Caco-2 (cell line): ENCODE data around the gene LRRK1. TPM values are rescaled to one million over a fixed set of nuclear protein-coding genes. Genes with fewer than 3 reads are reported as not detected.

Experiments
- BruUV-seq: library from RNA; stranded (reverse); fragments of 400-500 nt; replicated peaks from 2 replicates; lab custom pipeline; 2021; lab: Mats Ljungman, UMichigan
- CTCF ChIA-PET: fragments of 300-600 bp; sonication (Branson Sonifier 250); formaldehyde crosslinking; loops from one replicate; lab custom pipeline; 2022; ENCODE audit warnings: antibody characterized with exemption; lab: Charles Lee
- POLR2A ChIA-PET: fragments of 300-600 bp; sonication (Branson Sonifier 250); formaldehyde crosslinking; loops from one replicate; lab custom pipeline; 2022; ENCODE audit warnings: antibody characterized with exemption; lab: Charles Lee
- DNase-seq, 2 experiments: peaks; one replicate each; pipeline versions ENCODE4 v3.0.0 to v3.0.0-alpha.2; 2020 to 2022
- H3K27me3 ChIP-seq: replicated peaks from 2 replicates; pipeline ENCODE4 v1.6.0; 2011; ENCODE audit warnings: low read length; ENCODE audit not compliant: control insufficient read depth, insufficient read depth
- H3K36me3 ChIP-seq: 2 replicates; pipeline ENCODE4 v1.5.1; 2011; ENCODE audit warnings: low read length; ENCODE audit not compliant: control insufficient read depth, insufficient read depth
- H3K4me1 ChIP-seq: fragments of 250-450 bp; sonication (Bioruptor Pico); 2 replicates; pipeline ENCODE4 v1.5.1; 2020; ENCODE audit warnings: mild to moderate bottlenecking
- H3K4me3 ChIP-seq: 2 replicates; pipeline ENCODE4 v1.5.1; 2011; ENCODE audit warnings: low read depth, mild to moderate bottlenecking, control low read depth, low read length
- H3K9me3 ChIP-seq: fragments of 250-450 bp; sonication (Bioruptor Pico); 2 replicates; pipeline ENCODE4 v1.5.1; 2020; ENCODE audit warnings: mild to moderate bottlenecking, moderate library complexity
- H3K27ac Mint-ChIP-seq: one replicate; pipeline ENCODE4 v1.8.0; 2022; ENCODE audit warnings: mixed read lengths; ENCODE audit not compliant: unreplicated experiment
- H3K27me3 Mint-ChIP-seq: one replicate; pipeline ENCODE4 v1.8.0; 2022; ENCODE audit warnings: mixed read lengths; ENCODE audit not compliant: insufficient read depth, unreplicated experiment
- H3K36me3 Mint-ChIP-seq: one replicate; pipeline ENCODE4 v1.8.0; 2022; ENCODE audit warnings: mild to moderate bottlenecking, mixed read lengths; ENCODE audit not compliant: insufficient read depth, unreplicated experiment
- H3K4me1 Mint-ChIP-seq: one replicate; pipeline ENCODE4 v1.8.0; 2022; ENCODE audit warnings: low read depth, mixed read lengths; ENCODE audit not compliant: unreplicated experiment
- H3K4me3 Mint-ChIP-seq: one replicate; pipeline ENCODE4 v1.8.0; 2022; ENCODE audit warnings: mild to moderate bottlenecking, moderate library complexity, mixed read lengths; ENCODE audit not compliant: unreplicated experiment
- H3K9me3 Mint-ChIP-seq: one replicate; pipeline ENCODE4 v1.8.0; 2022; ENCODE audit warnings: mixed read lengths; ENCODE audit not compliant: unreplicated experiment
- CTCF ChIP-seq, 2 experiments: fragments of 200-600 bp in 1 of 2; IDR thresholded peaks; 1 replicate in 1 of 2; 2 replicates in 1 of 2; pipeline versions ENCODE4 v1.5.1 to v1.8.0; 2011 to 2022; ENCODE audit warnings: antibody characterized with exemption in 1 of 2, control low read depth in 1 of 2, inconsistent platforms in 1 of 2, low read depth in 1 of 2, low read length in 1 of 2, mild to moderate bottlenecking in 1 of 2, moderate library complexity in 1 of 2; ENCODE audit not compliant: insufficient read depth in 1 of 2, severe bottlenecking in 1 of 2, unreplicated experiment in 1 of 2
- intact Hi-C: fragments of 100-400 bp; cut with micrococcal nuclease; formaldehyde crosslinking; loops from one replicate; pipeline ENCODE4 v1.10.0; 2022; ENCODE audit not compliant: unreplicated experiment
- total RNA-seq: library from RNA; stranded (reverse); gene quantifications from 2 replicates; pipeline ENCODE4 v1.2.3, GENCODE V29; 2022

The LRRK1 gene
- total RNA-seq, 1 experiment from 2014 or later: 12.0 TPM

GRCh38 chr15:101008158-101009139 lies 89.3 kb downstream of the LRRK1 start:
- peaks cover 10% of the 10 kb centered on the region for H3K9me3 Mint-ChIP-seq
- H3K27me3 Mint-ChIP-seq: no peaks in the 10 kb centered on the region
- ChIA-PET CTCF (interaction anchor here (0.5 to 3.3 kb wide), 12 partner anchors 8 to 1951 kb away, joined by 3 to 47 read pairs (median 5); partner anchors contain the start of genes ASB7, LINS1 and LRRK1), POLR2A (interaction anchor here (0.6 to 1.2 kb wide), 2 partner anchors 90 to 244 kb away, joined by 3 to 8 read pairs; partner anchors contain the start of gene CHSY1)
- Histone ChIP-seq H3K4me1 (peaks cover 14% of the 10 kb centered on the region; the same call in 1 of the 2 replicates), H3K36me3 (no peaks in the 10 kb centered on the region), H3K27me3 (no peaks in the 10 kb centered on the region), H3K9me3 (no peaks in the 10 kb centered on the region), H3K4me3 (no peak overlapping the region)
- TF ChIP-seq CTCF (IDR thresholded peaks at IDR 0.05; ENCODE audit: insufficient read depth in 1 of 2, low read depth in 1 of 2, low read length in 1 of 2, severe bottlenecking in 1 of 2, unreplicated experiment in 1 of 2): peak; percentile 72 to 85
- peaks cover 9% of the 10 kb centered on the region for H3K36me3 Mint-ChIP-seq
- no peak overlapping the region for H3K27ac Mint-ChIP-seq
- no TSS peak for BruUV-seq
- peaks cover 12% of the 10 kb centered on the region for H3K4me1 Mint-ChIP-seq
- no peak overlapping the region for H3K4me3 Mint-ChIP-seq
- DNase-seq: peak; percentile 53 to 71
- intact Hi-C loops: loop anchor here (5.0 kb wide), 1 partner anchor 51 kb away; no protein-coding TSS in a partner anchor

DNA sequence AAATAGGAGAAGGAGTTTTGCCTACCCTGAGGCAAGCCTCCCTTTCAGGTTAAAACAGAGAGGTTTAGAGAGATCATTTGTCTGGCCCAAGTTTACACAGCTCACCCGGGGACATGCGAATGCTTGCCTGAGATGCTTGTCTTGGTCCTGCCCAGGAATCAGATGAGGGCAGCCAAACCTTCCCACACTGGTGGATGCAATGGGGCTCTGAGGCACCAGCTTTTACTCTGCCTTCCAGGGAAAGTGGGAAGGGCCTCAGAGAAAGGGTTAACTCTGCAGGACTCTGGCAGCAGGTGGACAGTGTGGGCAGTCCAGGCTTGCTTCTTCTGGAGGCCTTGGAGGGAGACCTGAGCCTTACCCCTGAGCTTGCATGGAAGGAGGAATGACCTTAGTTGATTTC lies 90.0 kb downstream of the LRRK1 start:
- TF ChIP-seq CTCF (IDR thresholded peaks at IDR 0.05; ENCODE audit: insufficient read depth in 1 of 2, low read depth in 1 of 2, low read length in 1 of 2, severe bottlenecking in 1 of 2, unreplicated experiment in 1 of 2): no peak
- no peak overlapping the region for H3K4me3 ChIP-seq
- peaks cover 10% of the 10 kb centered on the region for H3K9me3 Mint-ChIP-seq
- H3K27me3 ChIP-seq: no peaks in the 10 kb centered on the region
- DNase-seq: no peak
- intact Hi-C loops: loop anchor here (5.0 kb wide), 1 partner anchor 52 kb away; no protein-coding TSS in a partner anchor
- H3K4me3 Mint-ChIP-seq: no peak overlapping the region
- H3K27me3 Mint-ChIP-seq: no peaks in the 10 kb centered on the region
- ChIA-PET CTCF (interaction anchor here (0.9 to 3.3 kb wide), 3 partner anchors 10 to 95 kb away, joined by 3 to 47 read pairs (median 7); partner anchors contain the start of gene LRRK1), POLR2A (interaction anchor here (0.6 to 1.2 kb wide), 2 partner anchors 91 to 243 kb away, joined by 3 to 8 read pairs; partner anchors contain the start of gene CHSY1)
- peaks cover 12% of the 10 kb centered on the region for H3K36me3 Mint-ChIP-seq
- H3K4me1 Mint-ChIP-seq: peaks cover 12% of the 10 kb centered on the region
- no peaks in the 10 kb centered on the region for H3K36me3 ChIP-seq
- no peak overlapping the region for H3K27ac Mint-ChIP-seq
- no TSS peak for BruUV-seq
- H3K4me1 ChIP-seq: peaks cover 14% of the 10 kb centered on the region; the same call in 1 of the 2 replicates
- no peaks in the 10 kb centered on the region for H3K9me3 ChIP-seq

GRCh38 chr15:101010781-101011180 lies 91.6 kb downstream of the LRRK1 start:
- no peaks in the 10 kb centered on the region for H3K9me3 Mint-ChIP-seq
- no peak for DNase-seq
- peaks cover 12% of the 10 kb centered on the region for H3K4me1 Mint-ChIP-seq
- no peak overlapping the region for H3K4me3 Mint-ChIP-seq
- H3K9me3 ChIP-seq: no peaks in the 10 kb centered on the region
- no peak for TF ChIP-seq CTCF (IDR thresholded peaks at IDR 0.05; ENCODE audit: insufficient read depth in 1 of 2, low read depth in 1 of 2, low read length in 1 of 2, severe bottlenecking in 1 of 2, unreplicated experiment in 1 of 2)
- H3K4me3 ChIP-seq: no peak overlapping the region
- peaks cover 14% of the 10 kb centered on the region; the same call in 1 of the 2 replicates for H3K4me1 ChIP-seq
- no peak overlapping the region for H3K27ac Mint-ChIP-seq
- H3K36me3 Mint-ChIP-seq: peaks cover 13% of the 10 kb centered on the region
- intact Hi-C loops: no loop called here
- H3K36me3 ChIP-seq: no peaks in the 10 kb centered on the region
- POLR2A ChIA-PET: no interaction called here
- CTCF ChIA-PET: interaction anchor here (0.7 to 1.0 kb wide), 2 partner anchors 93 to 249 kb away, joined by 3 to 6 read pairs; no protein-coding TSS in a partner anchor
- H3K27me3 ChIP-seq: no peaks in the 10 kb centered on the region
- H3K27me3 Mint-ChIP-seq: no peaks in the 10 kb centered on the region
- no TSS peak for BruUV-seq
